Adipose tissue (tissue), 3 donors: ENCODE data around the gene TMEM242. TPM values are rescaled to one million over a fixed set of nuclear protein-coding genes. Genes with fewer than 3 reads are reported as not detected.
A peak's percentile ranks its signal among the peaks of the same experiment; 100 is the strongest.
"Not testable (repeated sequence)": the region's sequence is repeated elsewhere in the genome, so short reads cannot be mapped to it uniquely, and the experiment has no call there.

Experiments used
- H3K27ac ChIP-seq: one replicate; pipeline ENCODE4 v1.5.1; 2013; ENCODE audit warnings: low read depth, low read length
- WGBS, 3 donors: extraction: QIAGEN DNeasy Blood & Tissue Kit; methylation state at CpG; one replicate each; pipeline ENCODE4 v1.1.7; 2013; 5-methylcytosine and 5-hydroxymethylcytosine counted together
- polyA plus RNA-seq, 3 donors: library from polyadenylated mRNA; stranded (reverse); fragments of 200-250 nt; gene quantifications; one replicate each; pipeline ENCODE4 v1.2.3, GENCODE V29; 2013
- donor health status: healthy with polysubstance abuse.
- donor health status: Bipolar disorder and iron deficiency.
- donor health status: healthy.

The TMEM242 gene
- polyA plus RNA-seq, 3 donors = 3.9 to 4.8 (median 3.9) TPM

DNA sequence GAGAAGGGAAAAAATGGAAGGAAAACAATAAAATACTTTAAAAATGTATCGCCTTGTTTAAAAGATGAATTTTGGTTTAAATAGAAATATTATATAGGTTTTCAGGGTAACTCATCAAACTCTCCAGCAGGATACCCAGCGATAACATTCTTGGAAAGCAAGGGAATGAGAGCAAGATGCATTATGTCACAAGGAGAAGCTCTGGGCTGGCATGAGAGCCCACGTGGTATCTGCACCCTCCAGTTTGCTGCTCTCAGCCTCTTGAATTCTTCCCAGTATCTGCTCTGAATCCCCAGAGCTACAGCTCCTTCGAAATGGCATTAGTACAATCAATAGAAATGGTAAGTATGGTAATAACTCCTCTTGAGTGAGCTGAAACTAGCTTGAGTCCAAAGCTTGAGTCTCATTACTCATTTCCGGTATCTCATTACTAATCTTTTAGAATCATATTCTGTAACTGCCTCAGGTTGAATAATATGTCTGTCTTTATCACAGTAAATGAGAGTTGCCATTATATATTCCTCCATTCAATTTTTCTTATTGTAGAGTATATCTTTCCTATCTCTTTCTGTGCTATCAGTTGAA is 4.9 kb upstream of the TMEM242 start:
- 60 to 70% (median 68%) methylated on average over 5 of the region's 5 CpGs for WGBS, 3 donors
- H3K27ac ChIP-seq = no peak overlapping the region

DNA sequence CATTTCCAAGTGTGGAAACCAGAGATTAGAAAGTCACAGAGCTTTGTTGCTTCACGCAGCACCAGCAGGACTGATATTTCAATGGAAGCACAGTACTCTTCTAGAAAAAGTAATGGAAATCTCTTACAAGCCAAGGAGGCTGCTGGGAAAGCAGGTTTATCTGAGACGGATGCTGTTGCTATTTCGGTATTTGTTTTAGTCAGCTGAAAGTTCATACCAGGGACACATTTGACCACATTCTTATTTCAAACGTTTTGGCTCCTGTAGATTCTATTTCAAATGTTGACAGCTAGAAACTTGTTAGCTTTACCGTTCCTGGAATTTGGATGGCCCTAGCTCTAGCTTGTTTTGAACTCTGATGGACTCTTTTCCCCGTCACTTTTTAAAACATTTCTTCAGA is 3.7 kb upstream of the TMEM242 start:
- H3K27ac ChIP-seq = no peak overlapping the region
- 32 to 36% (median 32%) methylated on average over 6 of the region's 6 CpGs for WGBS, 3 donors

DNA sequence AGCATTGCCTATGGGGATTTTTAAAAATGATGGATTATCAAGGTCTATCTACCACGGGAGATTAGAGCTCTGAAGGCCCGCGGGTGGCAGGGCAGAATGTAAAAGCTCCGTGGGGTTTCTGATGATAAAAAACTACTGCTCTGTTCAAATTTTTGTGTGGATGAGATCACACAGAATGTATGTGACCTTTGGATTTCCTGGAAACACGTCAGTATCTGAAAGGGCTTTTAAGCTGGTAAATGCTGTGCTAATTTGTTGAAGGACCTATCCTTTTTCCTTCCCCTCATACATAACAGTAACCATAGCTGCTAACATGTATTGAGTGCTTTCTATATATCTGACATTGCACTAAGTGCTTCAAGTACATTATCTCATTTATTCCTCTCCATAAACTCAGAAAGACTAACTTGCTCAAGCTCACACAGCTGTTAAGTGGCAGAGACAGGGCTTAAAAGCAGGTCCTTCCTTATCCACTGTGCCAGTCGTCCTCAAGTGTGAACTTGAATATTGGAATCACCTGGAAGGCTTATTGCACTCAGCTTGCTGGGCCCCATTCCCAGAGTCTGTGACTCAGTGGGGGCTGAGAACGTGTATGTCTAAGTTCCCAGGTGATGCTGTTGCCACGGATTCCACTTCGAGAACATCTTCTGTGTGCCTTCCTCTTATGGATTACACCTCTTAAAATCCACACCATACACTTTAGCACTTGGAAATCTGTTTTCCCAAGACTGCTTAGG is 1.9 kb upstream of the TMEM242 start:
- H3K27ac ChIP-seq = no peak overlapping the region
- 57 to 69% (median 68%) methylated on average over 9 of the region's 9 CpGs for WGBS, 3 donors

DNA sequence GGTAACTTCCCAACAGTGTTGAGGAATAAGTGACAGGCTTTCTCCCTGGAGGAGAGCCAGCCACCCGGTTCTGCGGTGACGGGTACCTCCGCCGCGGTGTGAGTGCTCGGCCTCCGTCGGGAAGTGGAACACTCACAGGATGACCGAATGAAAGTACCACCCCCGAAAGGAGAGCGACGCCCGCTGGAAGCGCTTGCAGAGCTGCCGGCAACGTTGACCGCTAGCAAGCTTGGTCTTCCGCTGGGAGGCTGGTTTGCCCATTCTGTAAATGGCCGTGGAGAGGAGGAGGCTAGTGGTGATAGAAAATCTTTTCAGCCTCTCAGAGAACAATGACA is 614 bp upstream of the TMEM242 start:
- WGBS, 3 donors = 0 to 1% (median 1%) methylated on average over 20 of the region's 20 CpGs
- H3K27ac ChIP-seq = peak overlapping the region; percentile 62

DNA sequence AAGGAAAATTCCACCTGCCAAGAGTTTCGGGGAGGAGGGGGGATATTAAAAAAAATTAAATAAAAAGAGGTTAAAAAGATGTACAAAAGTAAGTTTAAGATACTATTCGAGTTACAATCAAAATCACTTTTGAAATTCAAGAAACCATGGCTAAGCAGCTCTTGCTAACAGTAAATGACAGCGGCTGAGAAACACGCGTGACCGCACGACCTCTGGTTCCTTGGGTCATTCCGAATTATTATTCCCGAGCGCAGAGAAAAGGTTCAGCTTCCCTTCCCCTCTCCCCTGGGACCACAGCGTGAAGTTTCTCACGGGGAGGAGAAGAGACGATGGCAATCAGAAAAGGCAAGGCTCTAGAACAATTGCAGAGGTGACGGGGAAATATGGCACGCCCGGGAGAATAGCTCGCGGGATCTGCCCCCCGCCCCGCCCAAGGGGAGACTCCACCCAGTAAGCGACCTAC is 496 bp downstream of the TMEM242 start:
- peak overlapping the region; percentile 33 for H3K27ac ChIP-seq
- 1 to 3% (median 2%) methylated on average over 21 of the region's 21 CpGs for WGBS, 3 donors

DNA sequence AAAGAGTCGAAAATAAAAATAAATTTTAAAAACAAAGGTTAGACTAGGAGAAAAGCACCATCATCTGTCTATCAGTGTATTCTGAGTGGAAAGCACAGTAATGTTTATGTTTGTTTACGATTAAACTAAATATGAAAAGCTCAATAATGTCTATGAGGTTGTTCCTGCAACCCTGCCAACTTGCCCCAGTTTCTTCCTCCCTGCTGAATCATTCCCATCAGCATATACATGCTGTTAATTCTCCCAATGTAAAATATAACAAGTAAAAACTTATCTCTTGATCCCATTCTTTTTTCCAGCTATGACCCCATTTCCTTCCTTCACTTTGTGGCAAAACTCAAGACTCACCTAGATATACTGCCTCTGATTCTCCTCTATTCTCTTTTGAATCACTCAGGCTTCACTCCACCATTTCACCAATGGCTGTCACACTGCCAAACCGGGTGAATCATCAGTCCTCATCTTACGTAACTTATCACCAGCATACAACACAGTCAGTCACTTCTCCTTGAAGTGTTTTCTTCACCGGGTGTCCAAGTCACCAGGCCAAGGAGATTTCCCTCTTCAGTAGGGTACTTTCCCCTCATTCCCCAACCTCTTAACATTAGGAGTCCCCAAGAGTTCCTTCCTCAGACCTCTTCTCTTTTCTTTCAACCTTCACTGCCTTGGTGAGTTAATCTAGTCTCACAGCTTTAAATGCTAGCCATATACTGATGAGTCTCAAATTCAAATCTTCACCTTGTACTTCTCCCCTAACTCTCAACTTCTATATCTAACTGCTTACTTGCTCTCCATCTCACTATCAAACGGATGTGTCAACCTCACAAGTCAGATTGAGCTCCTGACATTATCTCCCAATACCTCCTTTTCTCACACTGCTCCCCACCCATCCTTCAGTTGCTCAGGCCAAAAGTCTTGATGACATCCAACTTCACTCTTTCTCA is 6.2 kb downstream of the TMEM242 start:
- WGBS, 3 donors = 32 to 55% (median 38%) methylated on average over 6 of the region's 6 CpGs
- H3K27ac ChIP-seq = no peak overlapping the region

DNA sequence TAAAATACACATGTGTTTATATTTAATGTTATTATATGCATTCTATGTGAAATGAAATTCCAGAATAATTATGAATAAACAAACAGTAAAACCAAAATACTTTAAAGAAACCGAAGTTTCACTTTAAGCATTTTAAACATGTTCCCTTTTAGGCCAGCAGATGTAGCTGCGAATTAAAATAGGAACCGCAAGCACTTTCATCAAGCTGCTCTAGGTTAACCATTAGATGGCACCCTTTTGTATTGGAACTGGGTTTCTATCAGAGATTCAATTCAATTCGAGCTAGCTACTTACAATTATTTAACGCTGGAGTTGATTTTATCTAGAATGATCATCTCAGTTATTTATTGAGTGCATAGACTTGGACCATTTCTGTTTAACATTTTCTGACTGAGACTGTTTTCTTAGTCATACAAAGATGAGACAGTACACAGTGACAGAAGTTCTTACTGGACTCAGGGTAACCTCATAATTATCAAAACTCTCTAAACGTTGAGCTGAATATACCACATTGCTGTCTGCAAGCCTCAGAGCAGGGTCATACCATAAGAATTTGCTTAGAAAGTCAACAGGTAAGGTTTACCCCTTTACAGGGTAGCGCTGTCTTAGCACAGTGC is 8.5 kb downstream of the TMEM242 start:
- 16 to 21% (median 18%) methylated on average over 7 of the region's 7 CpGs for WGBS, 3 donors
- H3K27ac ChIP-seq = no peak overlapping the region

DNA sequence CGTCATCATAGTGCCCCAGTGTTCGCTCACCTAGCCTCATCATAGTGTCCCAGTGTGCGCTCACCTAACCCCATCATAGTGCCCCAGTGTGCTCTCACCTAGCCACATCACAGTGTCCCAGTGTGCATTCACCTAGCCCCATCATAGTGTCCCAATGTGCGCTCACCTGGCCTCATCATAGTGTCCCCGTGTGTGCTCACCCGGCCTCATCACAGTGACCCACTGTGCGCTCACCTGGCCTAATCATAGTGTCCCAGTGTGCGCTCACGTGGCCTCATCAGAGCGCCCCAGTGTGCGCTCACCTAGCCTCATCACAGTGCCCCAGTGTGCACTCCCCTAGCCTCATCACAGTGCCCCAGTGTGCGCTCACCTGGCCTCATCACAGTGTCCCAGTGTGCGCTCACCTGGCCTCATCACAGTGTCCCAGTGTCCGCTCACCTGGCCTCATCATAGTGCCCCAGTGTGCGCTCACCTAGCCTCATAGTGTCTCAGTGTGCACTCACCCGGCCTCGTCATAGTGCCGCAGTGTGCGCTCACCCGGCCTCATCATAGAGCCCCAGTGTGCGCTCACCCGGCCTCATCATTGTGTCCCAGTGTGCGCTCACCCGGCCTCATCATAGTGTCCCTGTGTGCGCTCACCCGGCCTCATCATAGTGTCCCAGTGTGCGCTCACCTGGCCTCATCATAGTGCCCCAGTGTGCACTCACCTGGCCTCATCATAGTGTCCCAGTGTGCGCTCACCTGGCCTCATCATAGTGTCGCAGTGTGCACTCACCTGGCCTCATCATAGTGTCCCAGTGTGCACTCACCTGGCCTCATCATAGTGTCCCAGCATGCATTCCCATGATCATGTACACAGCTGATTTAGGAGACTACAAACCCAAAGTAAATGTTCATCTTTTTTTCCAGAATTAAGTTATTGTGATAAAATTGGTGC is 9.5 kb downstream of the TMEM242 start:
- no peak overlapping the region for H3K27ac ChIP-seq
- 88 to 89% (median 89%) methylated on average over 29 of the region's 29 CpGs for WGBS, 3 donors

DNA sequence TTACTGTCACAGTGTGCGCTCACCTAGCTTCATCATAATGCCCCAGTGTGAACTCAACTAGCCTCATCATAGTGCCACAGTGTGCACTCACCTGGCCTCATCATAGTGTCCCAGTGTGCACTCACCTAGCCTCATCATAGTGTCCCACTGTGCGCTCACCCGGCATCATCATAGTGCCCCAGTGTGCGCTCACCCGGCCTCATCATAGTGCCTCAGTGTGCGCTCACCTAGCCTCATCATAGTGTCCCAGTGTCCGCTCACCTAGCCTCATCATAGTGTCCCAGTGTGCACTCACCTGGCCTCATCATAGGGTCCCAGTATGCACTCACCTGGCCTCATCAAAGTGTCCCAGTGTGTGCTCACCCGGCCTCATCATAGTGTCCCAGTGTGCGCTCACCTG is 10.6 kb downstream of the TMEM242 start:
- H3K27ac ChIP-seq = no peak overlapping the region
- WGBS, 3 donors = 72 to 76% (median 72%) methylated on average over 9 of the region's 9 CpGs

DNA sequence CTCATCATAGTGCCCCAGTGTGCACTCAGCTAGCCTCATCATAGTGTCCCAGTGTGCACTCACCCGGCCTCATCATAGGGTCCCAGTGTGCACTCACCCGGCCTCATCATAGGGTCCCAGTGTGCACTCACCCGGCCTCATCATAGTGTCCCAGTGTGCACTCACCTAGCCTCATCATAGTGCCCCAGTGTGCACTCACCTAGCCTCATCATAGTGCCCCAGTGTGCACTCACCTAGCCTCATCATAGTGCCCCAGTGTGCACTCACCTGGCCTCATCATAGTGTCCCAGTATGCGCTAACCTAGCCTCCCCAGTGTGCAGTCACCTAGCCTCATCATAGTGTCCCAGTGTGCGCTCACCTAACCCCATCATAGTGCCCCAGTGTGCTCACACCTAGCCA is 12.6 kb downstream of the TMEM242 start:
- not testable (repeated sequence) for H3K27ac ChIP-seq
- WGBS, 3 donors = 80 to 85% (median 83%) methylated on average over 5 of the region's 5 CpGs

DNA sequence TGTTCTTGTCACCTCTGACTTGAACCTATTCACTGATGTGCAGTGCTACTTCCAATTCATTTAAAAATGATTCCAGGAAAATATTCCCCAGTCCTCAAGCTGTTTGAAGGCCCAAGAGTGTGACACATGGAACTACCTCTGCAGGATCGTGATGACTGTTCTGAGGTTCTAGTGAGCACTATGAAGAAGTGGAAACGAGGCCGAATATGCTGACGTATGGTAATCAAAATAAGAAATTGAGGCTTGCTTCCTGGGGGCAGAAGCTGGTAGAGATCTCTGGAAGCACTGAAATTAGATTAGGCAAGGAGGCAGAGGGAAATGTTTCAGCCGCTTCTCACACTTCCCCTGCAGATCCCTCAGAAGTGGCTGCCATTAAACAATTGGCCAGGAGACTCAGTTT is 15.7 kb downstream of the TMEM242 start:
- WGBS, 3 donors = 74 to 98% (median 77%) methylated on average over 5 of the region's 5 CpGs
- no peak overlapping the region for H3K27ac ChIP-seq

DNA sequence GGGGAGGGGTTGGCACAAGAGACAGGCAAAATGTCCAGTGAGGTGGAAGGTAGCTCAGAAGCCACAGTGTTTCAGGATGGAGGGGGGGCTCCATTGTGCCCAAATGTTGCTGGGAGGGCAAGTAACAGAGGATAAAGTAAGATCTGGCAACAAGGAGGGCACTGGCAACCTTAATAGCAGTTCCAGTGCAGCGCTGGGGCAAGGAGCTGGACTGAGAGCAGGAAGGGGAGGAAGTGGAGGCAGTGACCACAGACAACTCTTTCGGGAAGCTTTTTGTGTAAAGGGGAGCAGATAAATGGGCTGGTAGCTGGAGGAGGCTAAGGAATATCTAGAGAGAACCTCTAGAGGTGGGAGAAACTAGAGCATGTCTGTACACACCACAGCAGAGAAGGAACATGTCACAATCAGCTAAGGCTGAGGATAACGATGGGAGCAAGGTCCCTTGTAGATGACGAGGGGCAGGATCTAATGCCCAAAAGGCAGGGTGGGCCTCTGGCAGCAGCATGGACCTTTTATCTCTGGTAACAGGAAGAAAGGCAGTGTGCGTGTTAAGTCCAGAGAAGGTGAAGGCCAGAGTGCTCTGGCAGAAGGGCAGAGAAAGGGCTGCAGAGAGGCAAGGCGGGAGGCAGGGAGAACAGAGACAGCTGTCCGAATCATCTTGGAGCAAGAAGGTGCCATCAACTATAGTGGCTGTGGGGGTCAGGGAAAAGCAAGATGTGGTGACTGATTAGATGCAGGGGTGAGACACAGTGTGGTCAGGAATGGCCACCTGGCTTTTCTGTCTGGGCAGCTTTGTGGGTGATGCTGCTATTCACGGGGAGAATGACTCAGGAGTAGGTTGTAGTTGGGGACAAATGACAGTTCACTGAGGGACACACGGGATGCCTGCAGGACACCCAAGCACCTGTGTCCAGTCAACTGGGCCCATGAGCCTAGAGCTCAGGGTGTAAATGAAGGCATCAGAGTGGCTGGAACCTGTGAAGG is 17.4 kb downstream of the TMEM242 start:
- H3K27ac ChIP-seq = no peak overlapping the region
- 64 to 79% (median 64%) methylated on average over 9 of the region's 9 CpGs for WGBS, 3 donors

DNA sequence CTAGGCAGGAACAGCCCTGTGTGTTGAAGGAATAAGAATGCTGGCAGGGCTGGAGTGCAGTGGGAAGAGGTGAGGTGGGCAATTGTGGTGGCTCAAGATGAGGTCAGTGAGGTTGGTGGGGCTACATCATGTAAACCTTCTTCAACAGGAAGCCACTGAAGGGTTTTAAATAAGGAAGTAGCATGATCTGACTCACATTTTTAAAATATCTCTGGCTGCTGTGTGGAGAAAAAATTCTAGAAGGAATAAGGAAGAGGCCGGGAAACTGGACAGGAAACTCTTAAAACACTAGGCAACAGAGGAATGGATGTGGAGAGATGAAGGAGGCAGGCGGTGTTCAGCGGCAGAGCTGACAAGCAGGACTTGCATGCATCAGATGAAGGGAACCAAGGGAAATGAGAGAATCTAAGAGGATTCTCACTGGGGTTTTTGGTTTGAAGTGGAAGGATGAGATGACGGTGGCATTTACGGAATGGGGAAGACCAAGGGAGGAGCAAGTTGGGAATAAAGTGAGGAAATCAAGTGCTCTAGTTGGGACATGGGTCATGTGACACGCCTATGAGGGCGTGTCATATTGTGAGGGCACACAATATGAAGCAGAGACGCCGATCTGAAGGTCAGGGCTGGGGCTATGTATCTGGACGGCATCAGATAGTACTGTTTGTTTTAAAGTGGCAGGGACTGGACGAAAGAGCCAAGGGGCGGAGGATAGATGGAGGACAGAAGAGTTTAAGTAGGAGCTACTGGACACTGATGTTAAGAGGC is 18.2 kb downstream of the TMEM242 start:
- no peak overlapping the region for H3K27ac ChIP-seq
- 45 to 54% (median 47%) methylated on average over 12 of the region's 12 CpGs for WGBS, 3 donors

DNA sequence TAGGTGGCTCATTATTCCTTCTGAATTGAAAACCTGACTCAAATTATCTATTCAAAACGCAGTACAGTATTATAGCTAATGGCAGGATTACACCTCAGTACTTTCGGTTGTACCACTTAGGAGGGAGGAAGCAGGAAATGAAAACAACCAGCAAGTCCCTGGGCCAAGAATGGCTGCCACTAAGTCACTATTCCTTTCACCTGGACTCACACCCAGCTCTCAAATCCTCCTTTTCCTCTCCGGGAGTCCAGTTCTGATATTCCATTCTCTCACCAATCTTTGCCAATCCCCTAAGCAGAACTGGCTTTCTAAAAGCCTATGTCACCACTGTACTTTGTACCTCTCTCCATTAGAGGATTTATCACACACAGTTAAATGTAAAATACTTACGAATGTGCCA is 20.6 kb downstream of the TMEM242 start:
- 57 to 77% (median 65%) methylated on average over 4 of the region's 4 CpGs for WGBS, 3 donors
- H3K27ac ChIP-seq = no peak overlapping the region

DNA sequence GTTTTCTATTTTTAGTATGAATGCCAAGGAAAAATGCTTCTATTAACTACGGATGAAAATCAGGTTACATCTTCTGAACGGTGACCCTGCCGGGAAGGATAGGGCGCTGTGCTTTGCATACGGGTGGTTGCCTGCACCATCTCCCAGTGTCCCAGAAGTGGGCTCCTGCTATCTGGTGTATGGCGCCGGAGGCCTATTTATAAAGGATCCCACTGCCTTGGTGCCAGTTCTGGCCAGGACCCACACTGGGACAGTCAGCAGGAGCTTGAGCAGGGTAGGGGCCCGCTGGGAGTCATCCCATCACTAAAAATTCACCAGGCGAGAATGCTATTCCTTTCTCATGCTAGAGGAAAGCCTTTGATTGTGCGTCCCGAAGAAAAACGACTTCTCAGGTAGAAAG is 22.9 kb downstream of the TMEM242 start:
- no peak overlapping the region for H3K27ac ChIP-seq
- WGBS, 3 donors = 97% methylated on average over 12 of the region's 12 CpGs

DNA sequence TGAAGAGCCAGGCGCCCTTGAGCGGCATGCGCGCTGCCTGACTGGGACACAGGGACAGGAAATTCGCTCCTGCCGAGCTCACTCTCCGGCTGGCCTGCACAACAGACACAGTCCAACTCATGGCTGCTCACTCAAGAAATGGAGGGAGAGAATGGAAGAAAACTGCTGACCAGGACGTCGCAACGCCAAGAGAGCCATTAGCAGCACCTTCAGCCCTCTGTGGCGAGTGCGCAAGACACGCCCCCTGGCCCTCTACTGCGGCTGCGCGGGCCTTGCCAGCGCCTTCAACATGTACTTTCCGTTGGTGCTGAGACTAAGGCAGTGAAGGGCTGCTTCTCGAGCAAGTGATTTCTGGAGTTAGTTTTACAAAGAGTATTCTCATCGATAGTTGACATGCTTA is 23.3 kb downstream of the TMEM242 start:
- WGBS, 3 donors = 98 to 99% (median 98%) methylated on average over 20 of the region's 20 CpGs

More for the DNA sequence above, 23.3 kb downstream of the TMEM242 start:
- no peak overlapping the region for H3K27ac ChIP-seq
